ENCODE results near the gene CASS4.
"Not testable (repeated sequence)": the region's sequence is repeated elsewhere in the genome, so short reads cannot be mapped to it uniquely, and the experiment has no call there.

Gene CASS4, protein sequence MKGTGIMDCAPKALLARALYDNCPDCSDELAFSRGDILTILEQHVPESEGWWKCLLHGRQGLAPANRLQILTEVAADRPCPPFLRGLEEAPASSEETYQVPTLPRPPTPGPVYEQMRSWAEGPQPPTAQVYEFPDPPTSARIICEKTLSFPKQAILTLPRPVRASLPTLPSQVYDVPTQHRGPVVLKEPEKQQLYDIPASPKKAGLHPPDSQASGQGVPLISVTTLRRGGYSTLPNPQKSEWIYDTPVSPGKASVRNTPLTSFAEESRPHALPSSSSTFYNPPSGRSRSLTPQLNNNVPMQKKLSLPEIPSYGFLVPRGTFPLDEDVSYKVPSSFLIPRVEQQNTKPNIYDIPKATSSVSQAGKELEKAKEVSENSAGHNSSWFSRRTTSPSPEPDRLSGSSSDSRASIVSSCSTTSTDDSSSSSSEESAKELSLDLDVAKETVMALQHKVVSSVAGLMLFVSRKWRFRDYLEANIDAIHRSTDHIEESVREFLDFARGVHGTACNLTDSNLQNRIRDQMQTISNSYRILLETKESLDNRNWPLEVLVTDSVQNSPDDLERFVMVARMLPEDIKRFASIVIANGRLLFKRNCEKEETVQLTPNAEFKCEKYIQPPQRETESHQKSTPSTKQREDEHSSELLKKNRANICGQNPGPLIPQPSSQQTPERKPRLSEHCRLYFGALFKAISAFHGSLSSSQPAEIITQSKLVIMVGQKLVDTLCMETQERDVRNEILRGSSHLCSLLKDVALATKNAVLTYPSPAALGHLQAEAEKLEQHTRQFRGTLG

GRCh38 chr20:56411759-56412472, at the start of gene CASS4:
Gene CASS4, plus strand, starts transcription at chr20:56412260. Its CDS starts 199 bp downstream, at chr20:56412459.
- peak; percentile 68 for DNase-seq (ENCODE audit: low spot score)

GRCh38 chr20:56362833-56363413, 49.1 kb upstream of the CASS4 start:
- no peak for DNase-seq (ENCODE audit: low spot score)

- no peak for DNase-seq (ENCODE audit: low spot score)
Observed at GRCh38 chr20:56363491-56363890, 48.6 kb upstream of the CASS4 start.

DNA sequence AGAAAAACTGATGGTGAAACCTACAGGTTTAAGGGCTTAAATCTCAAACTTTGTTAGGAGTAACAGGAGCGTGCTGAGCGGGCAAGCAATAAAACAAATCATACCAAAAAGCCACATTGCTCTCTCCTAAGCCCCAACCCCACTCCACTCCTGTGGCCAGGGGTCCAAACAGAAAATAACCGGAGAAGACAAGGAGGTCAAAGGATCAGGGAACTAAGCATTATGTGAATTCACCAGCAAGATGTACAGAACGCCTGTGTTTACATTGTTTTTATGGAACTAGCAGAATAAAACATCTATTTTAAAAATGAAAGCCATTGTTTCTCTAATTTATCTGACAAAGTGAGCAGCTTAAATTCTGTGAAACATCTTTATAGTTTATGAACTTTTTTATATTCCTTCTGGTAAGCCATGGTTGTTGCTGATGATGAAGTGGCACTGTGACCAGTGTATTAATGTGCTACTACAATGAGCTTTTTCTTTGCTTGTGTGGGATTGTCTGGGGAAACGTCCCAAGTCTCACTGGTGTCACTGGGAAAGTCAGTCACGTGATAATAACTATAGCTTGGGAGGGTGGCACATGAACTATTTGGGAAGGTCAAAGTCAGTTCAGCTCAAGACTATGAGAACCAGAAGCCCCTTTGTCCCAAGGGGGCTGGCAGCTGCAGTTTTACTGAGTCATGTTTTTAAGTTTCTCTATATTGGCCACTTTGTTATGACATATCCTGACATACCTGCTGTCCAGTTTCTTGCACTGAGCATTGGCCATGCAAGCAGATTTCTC, 43.5 kb upstream of the CASS4 start:
- DNase-seq (ENCODE audit: low spot score) = no peak

- no peak for DNase-seq (ENCODE audit: low spot score)
Observed at GRCh38 chr20:56369179-56369578, 42.9 kb upstream of the CASS4 start.

DNA sequence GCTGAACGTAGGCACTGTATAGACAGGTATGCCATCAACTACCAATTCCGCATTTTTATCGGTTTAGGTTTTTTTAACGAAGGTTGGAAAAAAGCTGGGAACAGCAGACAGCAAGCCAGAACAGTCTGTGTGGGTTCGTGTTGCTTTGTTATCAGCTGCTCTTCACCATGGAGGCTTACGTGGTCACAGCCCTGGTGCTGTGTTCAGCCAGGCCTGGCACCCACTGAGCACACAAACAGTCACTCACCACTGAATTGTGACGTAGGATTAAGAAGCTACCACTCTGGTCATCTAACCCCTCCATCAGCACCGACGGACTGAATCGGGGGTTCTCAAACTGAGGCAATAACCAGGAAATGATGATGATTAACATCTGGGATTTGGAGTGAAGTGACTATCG, 40.1 kb upstream of the CASS4 start:
- no peak for DNase-seq (ENCODE audit: low spot score)

DNA sequence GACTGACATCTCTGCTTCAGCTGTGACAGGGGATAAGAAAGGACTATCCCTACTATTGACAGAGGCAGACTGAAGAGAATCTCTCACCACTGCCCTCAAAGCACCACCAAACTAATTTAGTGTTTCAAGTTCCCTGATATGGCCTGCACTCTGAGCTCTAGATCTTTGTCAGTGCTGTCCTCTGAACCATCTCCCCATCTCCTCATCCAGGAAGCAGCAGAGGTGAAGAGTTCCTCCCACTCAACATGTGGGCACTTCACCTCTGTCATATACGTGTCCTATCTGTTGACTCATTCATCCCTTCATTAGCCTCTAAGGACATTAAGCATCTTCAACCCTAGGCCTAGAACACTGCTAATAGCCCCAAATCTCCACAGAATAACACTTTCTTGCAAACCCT, 39.2 kb upstream of the CASS4 start:
- DNase-seq (ENCODE audit: low spot score) = no peak

DNA sequence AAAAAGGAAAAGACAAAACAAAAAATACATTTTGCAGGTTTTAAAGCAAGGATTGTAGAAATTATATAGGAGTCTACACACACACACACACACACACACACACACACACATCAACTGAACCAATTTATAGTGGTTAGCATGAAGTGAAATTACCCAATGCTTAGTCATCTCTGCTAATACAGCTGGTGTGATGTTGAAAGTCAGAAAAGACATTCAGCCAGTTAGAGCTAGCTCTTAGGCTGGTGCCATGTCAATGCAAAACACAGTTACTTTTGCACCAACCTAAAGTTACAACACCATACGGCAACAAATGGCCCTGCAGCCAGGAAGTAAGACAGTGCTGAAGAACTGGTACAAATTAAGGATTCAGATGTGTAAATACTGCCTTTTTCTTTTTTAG, 38.1 kb upstream of the CASS4 start:
- peak; percentile 84 for DNase-seq (ENCODE audit: low spot score)

DNA sequence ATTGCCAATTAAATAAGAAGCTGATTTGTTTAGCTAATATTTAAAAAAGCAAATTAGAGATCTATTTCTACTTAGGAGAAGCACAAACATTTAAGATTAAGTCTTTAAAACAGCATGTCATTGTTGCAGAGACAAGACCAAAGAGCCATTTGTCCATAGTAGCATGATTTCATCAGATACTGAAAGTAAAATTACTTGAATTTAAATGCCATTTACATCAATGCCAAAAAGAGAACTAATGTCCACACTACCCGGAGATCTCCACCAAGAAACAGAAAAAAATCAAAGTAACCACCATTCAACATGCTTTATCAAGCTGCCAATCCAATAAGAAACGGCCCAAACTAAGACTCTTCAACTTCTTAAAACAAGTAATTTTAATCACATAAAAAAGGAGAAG, 35.7 kb upstream of the CASS4 start:
- DNase-seq (ENCODE audit: low spot score) = no peak

GRCh38 chr20:56378386-56378785, 33.7 kb upstream of the CASS4 start:
- DNase-seq (ENCODE audit: low spot score) = no peak

- DNase-seq (ENCODE audit: low spot score) = no peak
Observed at GRCh38 chr20:56380375-56380774, 31.7 kb upstream of the CASS4 start.

DNA sequence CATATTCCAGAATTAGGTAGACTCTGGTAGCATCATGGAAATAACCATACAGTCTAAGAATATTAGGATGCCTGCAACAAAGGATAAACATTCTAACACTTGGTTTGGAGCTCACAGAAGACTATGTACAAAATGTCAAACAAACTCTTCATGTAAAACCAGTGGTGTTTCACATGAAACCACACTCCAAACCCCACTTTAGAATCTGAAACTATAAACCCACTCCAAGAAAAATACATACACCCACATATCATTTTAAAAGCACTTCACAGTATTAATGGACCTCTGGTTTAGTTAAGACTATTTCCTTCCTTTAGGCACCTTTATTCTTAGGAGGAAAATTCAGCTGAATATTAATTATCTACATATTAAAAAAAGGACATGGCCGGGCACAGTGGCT, 30.6 kb upstream of the CASS4 start:
- DNase-seq (ENCODE audit: low spot score) = no peak

DNA sequence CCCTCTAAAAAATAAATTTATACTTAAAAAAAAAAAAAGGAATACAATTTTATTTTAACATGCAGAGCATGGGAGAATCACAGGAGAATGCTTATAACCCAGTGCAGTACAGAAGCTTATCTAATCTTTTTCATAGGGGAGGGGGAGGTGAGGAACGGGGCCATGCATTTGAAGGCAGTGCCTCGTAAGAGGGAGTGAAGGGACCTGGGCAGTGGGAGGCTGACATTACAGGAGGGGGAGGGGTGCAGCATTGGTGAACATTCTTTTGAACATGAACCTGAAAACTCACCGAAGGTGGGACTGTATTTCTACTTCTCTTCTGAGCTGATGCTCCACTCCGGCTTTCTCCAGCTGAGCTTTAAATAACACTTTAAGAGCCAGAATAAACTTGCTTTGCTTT, 29.4 kb upstream of the CASS4 start:
- no peak for DNase-seq (ENCODE audit: low spot score)

GRCh38 chr20:56383334-56383733, 28.7 kb upstream of the CASS4 start:
- DNase-seq (ENCODE audit: low spot score) = no peak

DNA sequence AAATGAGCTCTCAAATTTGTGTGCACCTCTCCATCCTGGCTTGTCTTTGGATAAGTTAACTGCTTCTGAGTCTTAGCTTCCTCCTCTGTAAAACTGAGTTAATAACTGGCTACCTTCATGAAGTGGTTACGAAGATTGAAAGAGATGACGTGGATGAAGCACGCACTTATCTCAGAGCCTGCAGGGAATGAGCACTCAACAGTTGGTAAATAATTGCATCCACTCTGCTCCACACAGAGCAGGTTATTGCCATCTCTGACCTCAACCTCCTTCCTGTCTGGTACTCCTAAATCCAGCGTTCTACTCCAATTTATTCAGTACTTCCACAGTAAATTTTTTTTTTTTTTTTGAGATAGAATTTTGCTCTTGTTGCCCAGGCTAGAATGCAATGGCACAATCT, 26.9 kb upstream of the CASS4 start:
- DNase-seq (ENCODE audit: low spot score) = no peak

DNA sequence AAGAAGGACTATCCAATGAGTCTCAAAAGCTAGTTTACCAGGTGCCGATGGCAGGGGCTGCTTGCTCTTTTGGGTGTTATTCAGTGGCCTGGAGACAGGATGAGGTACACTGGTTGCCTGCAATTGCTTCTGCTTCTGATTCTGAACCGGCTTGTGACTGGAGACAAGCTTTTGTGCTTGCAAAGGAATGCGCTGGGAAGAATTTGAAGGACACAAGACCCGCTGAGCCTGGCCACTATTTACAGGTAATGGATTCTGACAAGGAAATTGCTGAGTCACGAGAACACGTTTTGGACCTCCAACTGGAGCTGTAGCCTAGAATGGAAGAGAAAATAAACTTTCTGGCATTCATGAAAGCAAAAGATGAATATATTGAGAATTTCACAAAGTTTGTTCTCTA, 25.8 kb upstream of the CASS4 start:
- DNase-seq (ENCODE audit: low spot score) = no peak

GRCh38 chr20:56388882-56389281, 23.2 kb upstream of the CASS4 start:
- no peak for DNase-seq (ENCODE audit: low spot score)

DNA sequence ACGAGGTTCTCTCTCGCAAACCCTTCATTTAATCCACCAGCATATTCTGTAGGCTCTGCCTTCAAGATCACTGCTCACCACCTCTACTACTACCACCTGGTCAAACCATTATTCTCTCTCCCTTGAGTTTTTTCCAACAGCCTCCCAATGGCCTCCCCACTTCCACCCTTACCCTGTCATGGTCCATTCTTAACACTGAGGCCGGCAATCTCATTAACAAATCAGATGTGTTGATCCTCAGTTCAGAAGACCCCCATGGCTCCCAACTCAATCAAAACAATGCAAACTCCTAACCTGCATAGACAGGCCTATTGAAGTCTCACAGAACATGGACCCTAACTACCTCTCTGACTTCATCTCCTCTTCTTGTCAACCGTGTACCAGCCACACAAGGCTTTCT, 22.3 kb upstream of the CASS4 start:
- DNase-seq (ENCODE audit: low spot score) = no peak

DNA sequence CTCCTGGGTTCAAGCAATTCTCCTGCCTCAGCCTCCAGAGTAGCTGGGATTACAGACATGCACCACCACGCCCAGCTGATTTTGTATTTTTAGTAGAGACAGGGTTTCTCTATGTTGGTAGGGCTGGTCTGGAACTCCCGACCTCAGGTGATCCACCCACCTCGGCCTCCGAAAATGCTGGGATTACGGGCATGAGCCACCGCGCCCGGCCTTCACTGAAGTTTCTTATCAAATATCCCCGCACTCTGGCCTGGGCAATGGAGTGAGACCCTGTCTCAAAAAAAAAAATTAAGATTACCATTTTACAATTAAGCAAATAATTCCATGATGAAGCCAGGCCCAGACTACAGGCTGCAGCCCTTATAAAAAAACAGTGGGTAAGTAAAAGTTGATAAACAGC, 21.7 kb upstream of the CASS4 start:
- DNase-seq (ENCODE audit: low spot score) = not testable (repeated sequence)

- DNase-seq (ENCODE audit: low spot score) = no peak
Observed at GRCh38 chr20:56391037-56391436, 21.0 kb upstream of the CASS4 start.

GRCh38 chr20:56391596-56392131, 20.4 kb upstream of the CASS4 start:
- DNase-seq (ENCODE audit: low spot score) = no peak
